GM21825 (cell line): ENCODE measurements around the gene ADGRG4.

Source experiments
- ATAC-seq: cut with Tn5 transposase; IDR thresholded peaks from one replicate; pipeline ENCODE4 v1.9.1; 2021; ENCODE audit warnings: mild to moderate bottlenecking, moderate library complexity; ENCODE audit not compliant: unreplicated experiment

ADGRG4 gene

DNA sequence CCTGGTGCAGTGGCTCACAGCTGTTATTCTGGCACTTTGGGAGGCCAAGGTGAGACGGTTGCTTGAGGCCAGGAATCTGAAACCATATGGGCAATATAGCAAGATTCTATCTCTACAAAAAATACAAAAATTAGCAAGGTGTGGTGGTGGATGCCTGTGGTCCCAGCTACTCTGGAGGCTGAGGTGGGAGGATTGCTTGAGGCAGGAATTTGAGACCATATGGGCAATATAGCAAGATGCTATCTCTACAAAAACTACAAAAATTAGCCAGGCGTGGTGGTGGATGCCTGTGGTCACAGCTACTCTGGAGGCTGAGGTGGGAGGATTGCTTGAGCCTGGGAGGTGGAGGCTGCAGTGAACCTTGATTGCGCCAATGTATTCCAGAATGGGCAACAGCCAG, 2.3 kb downstream of the ADGRG4 start:
- ATAC-seq, result no peak

DNA sequence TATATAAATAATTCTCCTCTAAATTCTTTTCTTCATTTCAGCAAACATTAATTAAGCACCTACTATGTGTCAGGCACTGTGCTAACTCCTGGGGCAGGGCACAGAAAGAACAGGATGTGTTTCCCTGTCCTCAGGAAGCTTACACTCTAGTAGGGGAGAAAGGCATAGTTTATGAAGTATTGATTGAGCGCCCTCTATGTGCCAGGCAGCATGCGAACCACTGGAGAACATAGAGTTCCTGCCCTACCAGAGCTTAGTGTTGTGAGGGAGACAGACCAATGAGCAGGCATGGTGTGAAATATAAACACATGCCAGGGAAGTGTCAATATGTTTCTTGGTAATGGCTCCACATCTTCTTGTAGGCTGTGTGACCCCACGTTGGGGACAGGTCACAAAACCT, 3.7 kb downstream of the ADGRG4 start:
- ATAC-seq, result no peak

DNA sequence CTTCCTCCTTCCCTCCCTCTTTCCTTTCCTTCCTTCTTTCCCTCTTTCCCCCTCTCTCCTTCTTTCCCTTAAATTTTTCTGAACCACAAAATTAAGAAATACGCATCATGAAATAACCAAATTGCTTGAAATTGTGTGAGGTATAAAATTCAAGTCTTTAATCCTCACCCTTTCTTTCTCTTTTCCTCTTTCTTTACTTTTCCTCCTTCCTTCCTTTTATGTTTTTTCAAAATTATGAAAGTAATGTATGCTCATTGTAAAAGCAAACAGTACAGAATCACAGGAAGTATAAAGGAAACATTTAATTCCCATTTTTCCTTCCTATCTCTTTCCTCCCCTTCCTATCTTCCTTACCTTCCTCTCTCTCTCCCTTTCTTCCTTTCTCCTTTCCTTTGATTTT, 5.4 kb downstream of the ADGRG4 start:
- ATAC-seq, result no peak

DNA sequence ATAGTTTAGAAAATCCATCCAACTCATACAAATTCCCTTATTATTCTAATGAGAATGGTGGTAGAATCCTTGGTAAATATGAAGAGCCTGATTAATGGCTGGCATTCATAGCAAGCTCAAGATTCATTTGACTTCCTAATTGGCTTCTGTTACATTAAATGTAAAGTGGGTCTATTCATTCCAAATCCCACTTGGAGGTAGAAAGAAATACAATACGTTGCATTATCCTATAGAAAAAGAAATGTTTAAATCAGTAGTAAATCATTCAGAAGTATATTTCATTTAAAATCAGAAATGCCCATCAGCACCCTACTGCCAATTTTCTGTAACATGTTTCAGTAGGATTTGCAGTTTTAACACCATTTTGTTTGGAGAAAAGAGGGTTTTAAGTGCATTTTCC, 6.7 kb downstream of the ADGRG4 start:
- ATAC-seq, result no peak

DNA sequence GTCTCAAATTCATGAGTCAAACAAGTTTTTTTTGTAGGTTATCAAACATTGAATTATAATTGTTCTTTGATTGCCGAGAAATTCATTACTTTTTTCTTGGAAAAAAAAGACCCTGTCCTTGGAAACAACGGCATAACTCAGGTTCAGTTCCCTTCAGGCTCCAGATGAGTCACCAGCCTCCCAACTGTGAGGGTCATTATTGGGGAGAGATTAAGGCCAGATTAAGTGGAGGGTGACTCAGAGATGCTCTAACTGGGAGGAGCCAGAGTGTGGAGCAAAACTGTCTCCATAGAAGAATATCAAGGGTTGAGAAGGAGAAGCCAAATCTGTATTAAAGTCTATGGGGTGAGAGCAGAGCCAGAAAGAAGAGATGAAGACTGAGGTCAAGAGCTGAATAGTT, 9.6 kb downstream of the ADGRG4 start:
- no peak for ATAC-seq

DNA sequence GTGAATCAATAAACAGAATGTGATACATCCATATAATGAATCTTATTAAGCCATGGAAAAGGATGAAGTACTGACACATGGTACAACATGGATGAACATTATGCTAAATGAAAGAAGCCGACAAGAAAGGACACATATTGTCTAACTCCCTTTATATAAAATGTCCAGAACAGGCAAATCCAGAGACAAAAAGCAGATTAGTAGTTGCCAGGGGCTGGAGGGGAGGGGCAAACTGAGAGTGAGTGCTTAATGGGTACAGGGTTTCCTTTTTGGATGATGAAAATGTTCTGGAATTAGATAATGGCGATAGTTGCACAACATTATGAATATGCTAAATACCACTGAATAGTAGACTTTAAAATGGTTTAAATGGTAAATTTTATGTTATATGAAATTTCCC, 17.4 kb downstream of the ADGRG4 start:
- no peak for ATAC-seq

DNA sequence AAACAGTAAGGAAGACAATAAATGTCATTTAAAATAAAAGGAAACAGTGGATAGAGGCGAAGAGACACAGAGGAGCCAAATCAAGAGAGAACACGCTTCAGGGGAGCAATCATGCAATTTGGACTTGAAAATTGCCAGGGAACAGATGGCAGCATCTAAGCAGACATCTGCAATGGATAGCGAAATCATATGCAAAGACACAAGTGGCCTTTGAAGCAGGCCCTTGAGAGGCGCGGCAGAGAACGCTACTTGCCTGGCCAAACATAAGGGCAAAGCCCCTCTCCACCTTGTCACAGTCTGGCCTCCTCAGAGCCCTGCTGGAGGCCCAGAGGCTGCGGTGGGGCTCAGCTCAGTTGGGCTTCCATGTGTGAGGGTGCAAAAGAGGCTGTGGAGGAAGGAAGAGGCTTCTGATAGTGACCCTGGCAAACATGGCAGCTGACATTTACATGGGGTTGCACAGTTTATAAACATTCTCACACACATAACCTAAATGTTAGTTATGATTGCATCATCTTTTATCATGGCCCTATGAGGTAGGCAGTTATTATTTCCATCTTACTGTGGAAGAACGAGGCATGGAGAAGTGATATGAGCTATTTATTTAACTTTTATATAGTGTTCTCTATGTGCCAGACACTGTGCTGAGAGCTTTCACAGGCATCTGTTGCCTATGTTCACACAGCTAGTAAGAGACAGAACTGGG, 18.3 kb downstream of the ADGRG4 start:
- ATAC-seq, result no peak

DNA sequence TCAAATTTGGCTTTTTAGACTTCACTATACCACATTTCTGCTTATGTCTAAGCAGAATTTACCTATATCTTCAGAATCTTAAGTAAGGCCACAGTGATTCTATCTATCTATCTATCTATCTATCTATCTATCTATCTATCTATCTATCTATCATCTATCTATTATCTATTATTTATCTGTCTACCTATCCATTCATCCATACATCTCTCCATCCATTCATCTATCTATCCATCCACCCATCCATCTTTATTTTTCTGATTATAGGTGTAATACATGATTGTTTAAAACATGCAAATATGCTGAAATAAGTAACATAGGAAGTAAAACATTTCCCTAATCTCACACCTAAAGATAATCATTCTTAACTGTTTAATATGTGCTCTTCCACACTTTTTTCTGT, 18.8 kb downstream of the ADGRG4 start:
- no peak for ATAC-seq

DNA sequence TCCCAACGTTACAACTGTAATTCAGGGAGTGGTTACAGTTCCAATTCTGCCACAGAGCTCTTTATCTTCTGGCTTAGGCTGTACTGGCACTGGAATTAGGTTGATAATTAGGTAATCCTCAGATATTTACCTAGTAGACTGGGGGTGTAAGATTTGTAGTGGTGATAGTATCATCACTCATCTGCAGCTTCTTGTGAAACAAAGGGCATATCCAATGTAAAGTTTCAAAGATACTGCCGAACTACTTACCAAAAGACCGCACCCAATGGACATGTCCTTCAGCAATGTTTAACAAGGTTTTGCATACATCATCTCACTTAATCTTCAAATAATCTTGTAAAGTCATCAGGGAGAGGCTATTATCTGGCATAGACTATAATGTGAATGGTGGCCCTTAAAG, 20.8 kb downstream of the ADGRG4 start:
- no peak for ATAC-seq

DNA sequence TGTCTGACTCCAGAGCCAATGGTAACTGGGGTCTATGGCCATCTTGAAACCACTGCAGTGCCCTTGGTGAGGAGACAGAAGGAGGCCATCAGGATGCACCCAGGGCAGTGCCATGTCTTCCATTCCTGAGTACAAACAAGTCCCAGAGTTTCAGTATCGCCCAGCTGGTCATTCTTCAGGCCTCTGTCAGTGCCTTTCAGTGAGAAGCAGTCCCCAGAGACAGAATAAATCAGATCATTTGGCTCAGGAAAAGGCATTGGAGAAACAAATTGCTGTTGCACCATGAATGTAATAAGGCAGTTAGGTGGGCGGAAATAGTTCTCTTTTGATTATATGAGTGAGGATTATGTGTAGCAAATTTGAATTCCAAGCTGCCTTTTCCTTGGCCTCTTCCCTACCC, 21.3 kb downstream of the ADGRG4 start:
- no peak for ATAC-seq

DNA sequence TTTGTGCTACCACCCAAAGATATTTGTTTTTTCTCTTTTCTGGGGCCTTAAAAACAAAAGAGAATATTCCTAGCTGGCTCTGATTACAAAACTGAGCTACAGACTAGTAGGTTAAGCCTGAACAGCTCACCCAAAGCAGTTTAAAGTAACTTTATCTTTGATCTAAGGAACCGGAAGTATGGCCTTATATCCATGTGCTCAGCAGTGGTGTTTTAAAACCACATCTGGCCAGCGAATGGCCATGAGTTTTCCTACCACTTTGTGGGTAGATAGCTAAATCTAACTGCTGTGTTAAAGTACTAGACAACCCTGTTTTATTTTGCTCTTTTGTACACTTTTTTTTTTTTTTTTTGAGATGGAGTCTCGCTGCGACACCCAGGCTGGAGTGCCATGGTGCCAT, 24.6 kb downstream of the ADGRG4 start:
- ATAC-seq, result no peak

DNA sequence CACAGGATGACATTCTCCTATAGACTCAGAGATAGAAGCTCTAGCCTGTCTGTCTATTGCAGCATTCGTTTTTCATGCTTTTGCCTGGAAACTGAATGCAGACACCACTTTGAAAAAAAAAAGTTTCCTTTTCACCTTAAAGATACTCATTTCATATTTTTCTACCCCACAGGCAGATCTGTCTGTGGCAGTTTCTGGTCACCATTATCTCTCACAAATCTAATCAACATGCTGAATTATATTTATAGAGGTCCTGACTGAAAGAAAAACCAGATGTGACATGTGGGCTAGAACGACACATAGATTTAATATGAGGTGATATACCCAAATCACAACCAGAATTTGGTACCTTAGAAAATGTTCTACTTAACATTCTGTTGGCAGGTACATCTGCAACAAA, 28.2 kb downstream of the ADGRG4 start:
- ATAC-seq, result no peak

DNA sequence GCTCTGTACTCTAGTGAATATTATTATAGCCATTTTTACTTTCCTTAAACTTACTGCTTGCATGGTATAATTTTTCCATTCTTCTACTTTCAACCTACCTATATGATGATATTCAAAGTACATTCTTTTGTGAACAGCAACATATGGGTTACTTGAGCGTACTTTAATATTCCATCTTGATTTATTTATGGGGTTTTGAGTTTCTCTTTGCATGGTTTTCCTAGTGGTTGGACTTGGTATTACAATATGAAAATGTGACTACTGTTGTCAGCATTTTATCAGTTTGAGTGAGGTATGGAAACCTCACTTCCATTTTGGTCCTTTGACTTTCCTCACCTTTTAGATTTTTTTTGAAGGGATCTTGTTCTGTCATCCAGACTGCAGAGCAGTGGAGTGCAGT, 35.9 kb downstream of the ADGRG4 start:
- ATAC-seq, result no peak

DNA sequence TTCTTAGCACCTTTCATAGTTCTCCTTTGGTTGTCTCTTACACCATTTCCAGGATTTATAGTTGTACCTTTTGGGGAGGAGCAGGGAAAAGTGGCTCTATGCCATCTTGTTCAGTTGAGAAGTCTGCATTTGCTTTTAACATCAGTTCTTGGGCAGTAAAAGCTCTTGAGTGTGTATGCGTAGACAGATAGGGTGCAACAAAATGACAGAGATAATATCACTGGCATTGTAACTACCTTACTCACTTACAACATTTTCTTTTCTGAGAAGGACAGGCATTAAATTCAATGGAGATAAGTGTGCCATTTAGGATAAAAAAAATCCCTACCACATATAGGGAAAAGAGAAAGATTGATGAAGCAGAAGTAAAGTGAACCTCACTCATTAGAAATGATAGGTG, 38.9 kb downstream of the ADGRG4 start:
- ATAC-seq, result no peak

DNA sequence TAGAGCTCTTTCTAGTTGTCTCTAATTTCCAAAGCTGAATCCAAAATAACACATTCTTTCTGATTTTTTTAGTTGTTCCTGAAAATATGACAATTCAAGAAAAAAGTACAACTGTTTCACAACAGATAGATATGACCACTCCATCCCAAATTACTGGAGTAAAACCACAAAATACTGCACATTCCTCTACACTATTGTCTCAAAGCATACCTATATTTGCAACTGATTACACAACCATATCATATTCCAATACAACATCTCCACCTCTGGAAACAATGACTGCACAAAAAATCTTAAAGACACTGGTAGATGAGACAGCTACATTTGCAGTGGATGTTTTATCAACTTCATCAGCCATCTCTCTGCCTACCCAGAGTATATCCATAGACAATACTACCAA, 43.6 kb downstream of the ADGRG4 start:
- ATAC-seq, result no peak

DNA sequence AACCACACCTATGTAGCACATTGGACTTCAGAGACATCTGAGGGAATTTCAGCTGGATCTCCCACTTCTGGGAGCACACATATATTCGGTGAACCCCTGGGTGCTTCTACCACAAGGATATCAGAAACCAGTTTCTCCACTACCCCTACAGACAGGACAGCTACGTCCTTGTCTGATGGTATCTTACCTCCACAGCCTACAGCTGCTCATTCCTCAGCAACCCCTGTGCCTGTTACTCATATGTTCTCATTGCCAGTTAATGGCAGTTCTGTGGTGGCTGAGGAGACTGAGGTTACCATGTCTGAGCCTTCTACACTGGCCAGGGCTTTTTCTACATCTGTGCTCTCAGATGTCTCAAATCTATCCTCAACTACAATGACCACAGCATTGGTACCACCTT, 45.7 kb downstream of the ADGRG4 start:
- ATAC-seq, result no peak

DNA sequence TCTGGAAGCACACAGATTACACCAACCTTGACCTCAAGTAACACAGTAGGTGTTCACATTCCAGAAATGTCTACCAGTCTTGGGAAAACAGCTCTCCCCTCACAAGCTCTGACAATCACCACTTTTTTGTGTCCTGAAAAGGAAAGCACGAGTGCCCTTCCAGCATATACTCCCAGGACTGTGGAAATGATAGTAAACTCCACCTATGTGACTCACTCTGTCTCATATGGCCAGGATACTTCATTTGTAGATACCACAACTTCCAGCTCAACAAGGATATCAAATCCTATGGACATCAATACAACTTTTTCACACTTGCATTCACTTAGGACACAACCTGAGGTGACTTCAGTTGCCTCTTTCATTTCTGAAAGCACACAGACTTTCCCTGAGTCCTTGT, 46.9 kb downstream of the ADGRG4 start:
- no peak for ATAC-seq

DNA sequence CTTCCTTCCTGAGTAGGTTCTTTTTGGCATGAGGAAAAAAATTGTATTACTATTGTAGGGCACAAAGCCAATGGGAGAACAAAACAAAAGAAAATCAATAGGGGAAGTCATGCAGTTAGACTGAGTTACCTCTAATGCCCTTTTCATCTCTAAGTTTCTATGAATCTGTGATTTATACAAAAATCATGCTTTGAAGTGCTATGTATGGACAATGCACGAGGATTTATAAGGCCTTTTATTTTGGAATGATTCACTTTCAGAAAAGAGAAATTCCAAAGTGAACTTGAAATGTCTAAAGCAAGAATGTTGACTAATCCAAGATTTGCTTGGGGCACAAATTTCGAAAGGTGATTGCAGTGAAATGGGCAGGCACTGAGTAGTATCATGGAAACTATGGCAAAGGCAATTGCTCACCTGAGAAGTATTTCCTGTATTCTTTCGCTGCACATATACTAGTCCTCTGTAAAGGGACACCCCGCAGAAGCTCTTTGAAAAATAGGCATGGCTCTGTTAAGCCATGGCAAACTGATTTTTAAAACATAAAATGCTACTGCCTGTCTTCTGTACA, 52.8 kb downstream of the ADGRG4 start:
- ATAC-seq, result no peak

DNA sequence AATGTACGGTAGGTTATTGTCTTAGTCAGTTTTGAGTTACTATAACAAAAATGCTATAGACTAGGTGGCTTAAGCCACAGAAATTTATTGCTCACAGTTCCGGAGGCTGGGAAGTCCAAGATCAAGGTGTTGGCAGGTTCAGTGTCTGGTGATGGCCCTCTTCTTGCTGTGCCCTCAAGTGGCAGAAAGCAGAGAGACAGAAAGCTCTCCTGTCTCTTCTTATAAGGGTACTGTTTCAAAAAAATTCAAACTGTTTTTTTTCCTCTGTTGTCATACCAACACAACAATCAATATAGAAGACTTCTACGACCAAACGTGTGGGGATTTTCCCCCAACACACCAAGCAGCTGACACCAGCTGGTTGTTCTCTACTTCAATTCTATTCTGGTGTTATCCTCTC, 53.4 kb downstream of the ADGRG4 start:
- no peak for ATAC-seq

DNA sequence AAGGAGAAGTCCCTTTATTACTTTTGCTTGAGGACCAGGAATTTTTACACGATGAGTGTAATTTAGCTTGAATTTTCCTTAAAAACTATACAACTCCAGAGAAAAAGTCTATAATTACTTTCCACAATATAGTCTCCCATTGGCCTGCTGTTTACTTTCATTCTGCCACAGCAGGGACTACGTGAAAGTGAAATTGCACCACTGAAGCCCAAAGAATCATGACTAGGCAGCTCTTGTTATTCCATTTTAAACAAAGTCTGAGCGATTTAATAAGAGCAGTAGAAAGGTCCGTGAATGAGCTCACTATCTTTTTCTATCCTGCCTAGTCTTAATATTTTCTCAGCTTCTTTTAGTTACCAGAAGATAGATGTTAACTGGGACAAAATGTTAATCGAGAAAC, 68.6 kb downstream of the ADGRG4 start:
- ATAC-seq, result no peak

DNA sequence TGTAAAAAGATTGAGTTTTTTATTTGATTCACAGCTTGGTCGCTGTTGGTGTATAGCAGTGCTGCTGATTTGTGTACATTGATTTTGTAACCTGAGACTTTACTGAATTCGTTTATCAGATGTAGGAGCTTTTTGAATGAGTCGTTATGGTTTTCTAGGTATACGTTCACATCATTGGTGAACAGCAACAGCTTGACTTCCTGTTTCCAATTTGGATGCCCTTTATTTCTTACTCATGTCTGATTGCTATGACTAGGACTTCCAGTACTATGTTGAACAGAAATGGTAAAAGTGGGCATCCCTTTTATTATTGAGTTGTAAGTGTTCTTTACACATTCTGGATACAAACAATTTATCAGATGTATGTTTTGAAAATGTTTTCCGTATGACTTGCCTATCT, 76.0 kb downstream of the ADGRG4 start:
- ATAC-seq, result no peak

DNA sequence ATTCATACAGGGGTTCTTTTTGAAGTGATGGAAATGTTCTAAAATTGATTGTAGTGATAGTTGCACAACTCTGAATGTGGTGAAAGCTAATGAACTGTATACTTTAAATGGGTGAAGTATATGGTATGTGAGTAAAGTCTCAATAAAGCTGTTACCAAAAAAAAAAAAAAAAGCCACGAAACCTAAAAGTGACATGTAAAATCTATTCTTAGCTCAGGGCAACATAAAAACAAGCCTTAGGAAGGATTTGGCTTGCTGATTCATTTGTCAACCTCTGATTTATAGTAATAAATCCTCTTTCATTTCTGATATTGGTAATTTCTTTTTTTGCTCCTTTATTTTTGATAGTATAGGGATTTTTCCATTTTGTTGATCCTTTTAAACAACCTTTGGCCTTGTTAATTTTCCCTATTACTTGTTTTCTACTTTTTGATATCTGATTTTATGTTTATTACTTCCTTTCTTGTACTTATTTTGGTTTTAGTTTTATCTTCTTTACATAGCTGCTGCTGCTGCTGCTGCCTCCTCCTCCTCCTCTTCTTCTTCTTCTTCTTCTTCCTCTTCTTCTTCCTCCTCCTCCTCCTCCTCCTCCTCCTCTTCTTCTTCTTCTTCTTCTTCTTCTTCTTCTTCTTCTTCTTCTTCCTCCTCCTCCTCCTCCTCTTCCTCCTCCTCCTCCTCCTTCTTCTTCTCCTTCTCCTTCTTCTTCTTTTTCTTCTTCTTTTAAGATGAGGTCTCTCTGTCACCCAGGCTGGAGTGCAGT, 79.4 kb downstream of the ADGRG4 start:
- no peak for ATAC-seq
